Suprapubic skin (tissue), 4 donors: ENCODE measurements around the gene ABCB11.

Experiments used
- CTCF ChIP-seq, 2 donors: fragments of 200-600 bp in 1 of 2; fragments of 450-650 bp in 1 of 2; sonication (generic) in 1 of 2; IDR thresholded peaks; one replicate each; pipeline ENCODE4 v1.5.1; 2016 to 2019; ENCODE audit warnings: antibody characterized with exemption in 2 of 2, mild to moderate bottlenecking in 1 of 2, moderate library complexity in 1 of 2
- EP300 ChIP-seq: sonication (generic); formaldehyde crosslinking; IDR thresholded peaks from one replicate; pipeline ENCODE4 v1.6.1; 2017; ENCODE audit warnings: antibody characterized with exemption
- POLR2AphosphoS5 ChIP-seq, 3 donors: sonication (generic); formaldehyde crosslinking; IDR thresholded peaks; one replicate each; pipeline ENCODE4 v1.6.1; 2017; ENCODE audit warnings: antibody characterized with exemption in 3 of 3

- TF ChIP-seq POLR2AphosphoS5 (IDR thresholded peaks at IDR 0.05) = no peak
- no peak for TF ChIP-seq EP300
- no peak for TF ChIP-seq CTCF (IDR thresholded peaks at IDR 0.05)
These were observed 33.3 kb downstream of the ABCB11 start for GRCh38 chr2:168997794-168998193.
